Measurements from ENCODE around the gene PRSS16.

PRSS16 gene

GRCh38 chr6:27283279-27283678 is 35.8 kb downstream of the PRSS16 start:
- DNase-seq (ENCODE audit: low spot score), result no peak

- DNase-seq (ENCODE audit: low spot score), result no peak
Observed at GRCh38 chr6:27286141-27286540, 38.6 kb downstream of the PRSS16 start.

DNA sequence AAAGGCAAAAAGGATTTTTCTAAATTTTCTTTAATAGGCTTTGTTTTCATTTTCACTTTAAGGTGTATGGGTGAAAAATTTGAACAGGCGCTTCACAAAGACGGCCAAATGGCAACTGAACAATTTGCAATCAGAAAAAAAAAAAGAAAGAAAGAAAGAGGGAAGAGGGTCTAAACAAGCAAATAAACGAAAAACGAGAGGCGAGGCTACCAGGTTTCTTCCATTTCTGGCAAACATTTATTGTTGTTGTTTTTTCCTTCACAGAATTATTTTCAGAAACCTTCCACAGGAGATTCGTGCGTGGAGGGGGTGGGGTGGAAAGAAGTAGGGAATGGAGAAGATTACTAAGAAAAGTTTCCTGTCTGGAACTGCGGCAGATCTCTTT is 40.2 kb downstream of the PRSS16 start:
- no peak for DNase-seq (ENCODE audit: low spot score)

DNA sequence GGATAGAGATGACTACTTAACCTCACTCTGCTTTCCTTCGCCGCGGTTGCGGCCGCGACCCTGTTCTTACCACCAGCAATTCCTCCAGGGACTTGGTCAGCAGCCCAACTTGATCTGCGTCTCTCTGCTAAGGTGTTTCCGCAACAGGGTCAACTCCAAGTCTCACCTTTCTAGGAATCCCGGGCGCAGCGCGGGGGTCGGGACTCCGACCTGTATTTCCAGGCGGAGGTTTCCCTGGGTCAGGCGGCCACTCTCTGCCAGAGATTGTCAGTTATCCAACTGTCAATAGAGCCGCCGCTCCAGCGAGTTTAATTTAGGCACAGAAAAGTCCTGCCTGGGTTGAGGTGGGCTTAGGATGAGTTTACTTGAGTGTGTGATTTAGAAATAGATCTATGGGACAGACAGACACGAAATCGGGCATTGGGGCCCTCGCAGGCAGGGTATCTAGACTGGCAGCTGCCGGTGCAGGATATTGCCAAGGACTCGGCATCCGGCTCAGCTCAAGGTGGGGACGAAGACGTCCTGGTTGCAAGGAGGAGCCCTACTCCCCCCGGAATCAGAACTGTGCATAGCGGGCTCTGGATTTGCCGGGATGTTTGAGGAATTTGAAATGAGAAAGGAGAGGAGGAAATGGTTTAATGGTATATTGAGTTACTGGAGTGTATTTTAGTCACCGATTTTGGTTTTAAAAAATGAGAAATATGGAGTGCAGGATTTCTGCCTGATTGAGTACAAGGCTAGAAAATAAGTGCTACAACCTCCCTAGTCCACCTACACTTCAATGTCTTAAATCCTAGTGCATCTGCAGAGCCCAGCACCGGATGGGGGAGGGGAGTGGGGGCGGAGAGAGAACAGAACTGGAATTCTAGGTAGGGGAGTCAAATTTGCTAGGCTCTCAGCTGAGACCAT is 40.9 kb downstream of the PRSS16 start:
- no peak for DNase-seq (ENCODE audit: low spot score)

DNA sequence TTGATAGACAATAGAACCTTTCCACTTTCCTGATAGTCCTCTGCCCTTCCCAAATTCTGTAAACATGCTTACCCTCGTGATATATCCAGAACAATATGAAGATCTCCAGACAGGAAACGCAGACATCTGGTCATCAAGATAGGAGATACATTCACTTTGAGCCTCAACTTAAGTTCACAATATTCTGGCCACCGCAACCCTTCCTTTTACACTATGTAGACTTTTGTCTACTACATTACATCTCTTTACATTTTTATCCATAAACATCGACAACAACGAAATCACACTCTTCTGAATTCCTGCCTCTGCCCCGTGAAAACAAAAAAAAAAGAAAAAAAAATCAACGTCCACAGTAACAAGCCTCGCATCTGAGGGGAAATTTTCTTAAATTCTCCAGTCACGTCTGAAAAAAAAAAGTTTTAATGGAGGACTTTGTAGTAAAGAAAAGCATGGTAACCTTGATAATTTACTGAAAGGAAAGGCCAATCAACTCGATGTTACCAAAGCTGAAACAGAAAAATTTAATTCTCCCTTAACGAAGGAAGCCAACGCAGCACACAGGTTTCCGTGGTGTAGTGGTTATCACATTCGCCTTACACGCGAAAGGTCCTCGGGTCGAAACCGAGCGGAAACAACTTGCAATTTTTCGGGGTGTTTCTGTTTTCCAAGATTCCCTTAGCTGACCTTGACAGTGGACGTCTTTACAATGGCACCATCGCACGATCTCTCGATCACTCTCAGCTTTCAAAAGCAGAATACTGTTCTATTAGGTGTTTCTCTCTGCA is 42.8 kb downstream of the PRSS16 start:
- no peak for DNase-seq (ENCODE audit: low spot score)

DNA sequence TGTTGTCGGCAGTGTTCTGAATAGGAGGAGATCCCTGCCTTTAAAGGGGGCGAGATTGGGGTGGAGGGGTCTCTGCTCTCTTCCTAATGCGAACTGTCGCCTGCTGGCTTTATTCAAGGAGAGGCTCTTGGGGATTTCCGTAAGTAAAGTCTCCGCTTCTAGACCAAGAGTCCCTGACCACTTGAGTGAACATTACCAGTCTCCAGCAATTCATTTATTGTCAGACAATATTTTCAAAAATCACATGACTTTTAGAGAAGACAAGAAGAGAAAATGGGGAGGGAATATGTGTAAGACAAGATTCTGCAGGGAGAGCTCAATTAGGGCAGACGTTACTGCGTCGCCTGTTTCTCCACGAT is 43.3 kb downstream of the PRSS16 start:
- DNase-seq (ENCODE audit: low spot score), result no peak

- no peak for DNase-seq (ENCODE audit: low spot score)
Observed at GRCh38 chr6:27293436-27294098, 46.1 kb downstream of the PRSS16 start.

DNA sequence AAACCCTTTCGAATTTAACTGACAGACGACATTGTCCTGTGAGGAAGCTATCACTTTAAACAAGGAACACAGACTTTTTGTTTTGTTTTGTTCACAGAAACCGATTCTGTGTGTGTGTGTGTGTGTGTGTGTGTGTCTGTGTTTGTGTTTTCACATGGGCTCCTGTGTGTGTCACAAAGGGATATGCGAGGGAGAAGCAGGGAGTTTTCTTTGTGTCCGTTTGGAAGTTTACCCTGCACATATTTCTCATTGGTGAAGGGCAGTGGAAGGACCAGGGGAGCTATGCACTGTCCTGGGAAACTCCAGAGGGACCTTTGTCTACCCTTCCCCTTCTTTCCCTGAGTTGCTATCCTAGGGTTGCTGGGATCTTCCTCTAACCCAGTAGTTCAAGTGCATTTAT is 46.9 kb downstream of the PRSS16 start:
- DNase-seq (ENCODE audit: low spot score), result no peak

DNA sequence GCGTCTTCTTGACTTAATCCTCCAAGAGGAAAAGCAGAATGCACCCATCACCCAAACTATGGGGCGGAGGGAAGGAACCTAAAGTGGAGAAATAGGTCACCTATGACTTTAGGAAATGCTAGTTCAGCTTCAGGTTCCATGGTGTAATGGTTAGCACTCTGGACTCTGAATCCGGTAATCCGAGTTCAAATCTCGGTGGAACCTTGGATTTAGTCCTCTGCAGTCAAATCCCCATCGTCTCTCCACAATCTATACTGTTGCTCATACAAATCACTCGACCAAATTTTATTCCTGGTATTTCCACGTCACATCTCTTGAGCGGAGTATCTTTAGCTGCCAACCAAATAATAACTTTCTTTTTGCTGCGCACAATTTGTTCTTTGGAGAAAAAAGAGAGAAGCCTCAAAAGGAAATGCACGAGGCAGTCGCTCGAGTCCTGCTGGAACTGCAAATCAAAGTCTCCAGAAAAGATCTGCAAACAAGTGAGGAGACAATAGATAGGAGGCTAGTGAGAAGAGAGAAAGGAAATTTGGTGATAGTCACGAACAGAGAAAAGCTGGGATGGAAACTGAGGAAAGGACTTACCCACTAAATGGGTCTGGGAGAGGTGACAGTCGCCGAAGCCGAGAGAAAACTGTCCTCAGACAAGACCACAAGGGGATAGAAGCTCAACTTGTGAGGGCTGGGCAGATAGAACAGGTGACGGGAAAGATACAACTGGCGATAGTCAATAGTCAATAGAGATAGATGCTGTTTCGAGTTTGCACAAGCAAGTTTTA is 48.0 kb downstream of the PRSS16 start:
- DNase-seq (ENCODE audit: low spot score), result no peak

DNA sequence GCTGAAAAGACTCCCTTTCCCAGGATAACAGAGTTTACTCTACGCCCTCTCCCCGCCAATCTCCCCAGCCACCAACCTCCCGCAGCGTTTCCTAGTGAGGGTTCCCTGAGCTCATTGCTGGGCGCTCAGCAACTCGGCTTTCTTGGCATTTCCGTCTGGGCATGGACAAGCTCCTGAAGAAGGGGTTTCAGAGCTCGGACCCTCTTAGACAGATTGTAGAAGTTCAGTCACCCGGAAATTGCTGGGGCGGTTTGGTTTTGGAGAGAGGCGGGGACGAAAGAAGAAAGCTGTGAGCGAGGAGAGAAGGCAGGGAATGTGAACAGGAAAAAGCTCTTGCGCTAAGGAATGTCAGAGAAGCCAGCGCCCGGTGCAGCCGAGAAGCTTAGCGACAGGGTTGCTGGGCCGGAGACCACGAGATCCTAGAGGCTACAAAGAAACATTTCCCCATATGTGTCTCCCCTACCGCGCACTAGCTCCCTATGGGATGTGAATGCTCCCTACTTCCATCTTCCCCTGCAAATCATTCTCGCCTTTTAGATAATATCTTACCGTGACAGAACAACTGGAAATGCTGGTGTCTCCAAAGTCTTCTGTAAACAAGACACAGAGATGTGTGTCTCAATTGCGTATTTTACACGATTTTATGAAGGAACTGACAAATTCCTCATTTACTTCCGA is 48.7 kb downstream of the PRSS16 start:
- DNase-seq (ENCODE audit: low spot score), result no peak

GRCh38 chr6:27297484-27297856 is 50.0 kb downstream of the PRSS16 start:
- no peak for DNase-seq (ENCODE audit: low spot score)

GRCh38 chr6:27297857-27298730 is 50.6 kb downstream of the PRSS16 start:
- no peak for DNase-seq (ENCODE audit: low spot score)

- DNase-seq (ENCODE audit: low spot score), result no peak
Observed at GRCh38 chr6:27303613-27304272, 56.2 kb downstream of the PRSS16 start.

Measured in Ammon's horn (tissue), 1 donor.